Ishikawa (cell line): ENCODE data around the gene DCTN5.

Experiments
- CEBPB ChIP-seq: IDR thresholded peaks from 2 replicates; pipeline ENCODE4 v1.6.1; 2012
- CREB1 ChIP-seq: IDR thresholded peaks from 2 replicates; pipeline ENCODE4 v1.6.1; 2012; ENCODE audit warnings: low read depth
- EGR1 ChIP-seq: IDR thresholded peaks from 2 replicates; pipeline ENCODE4 v1.6.1; 2012
- EP300 ChIP-seq: IDR thresholded peaks from 2 replicates; pipeline ENCODE4 v1.6.1; 2012; ENCODE audit warnings: borderline replicate concordance
- FOXM1 ChIP-seq: IDR thresholded peaks from 2 replicates; pipeline ENCODE4 v1.6.1; 2012; ENCODE audit warnings: low read depth, borderline replicate concordance
- NFIC ChIP-seq: IDR thresholded peaks from 2 replicates; pipeline ENCODE4 v1.6.1; 2012
- RAD21 ChIP-seq: IDR thresholded peaks from 2 replicates; pipeline ENCODE4 v1.6.1; 2012; ENCODE audit warnings: low read depth
- TAF1 ChIP-seq: IDR thresholded peaks from 2 replicates; pipeline ENCODE4 v1.6.1; 2012; ENCODE audit warnings: low read depth, mild to moderate bottlenecking
- TCF12 ChIP-seq: IDR thresholded peaks from 2 replicates; pipeline ENCODE4 v1.6.1; 2012; ENCODE audit warnings: low read depth
- TEAD4 ChIP-seq: IDR thresholded peaks from 2 replicates; pipeline ENCODE4 v1.6.1; 2012
- YY1 ChIP-seq: IDR thresholded peaks from 2 replicates; pipeline ENCODE4 v1.6.1; 2012; ENCODE audit warnings: low read depth
- ZBTB7A ChIP-seq: IDR thresholded peaks from 2 replicates; pipeline ENCODE4 v1.6.1; 2012; ENCODE audit warnings: low read depth
- TF ChIP-seq, protein P1 (sequence below): IDR thresholded peaks from 2 replicates; pipeline ENCODE4 v1.6.1; 2012; ENCODE audit warnings: low read depth, mild to moderate bottlenecking
- TF ChIP-seq, protein P2 (sequence below): IDR thresholded peaks from 2 replicates; pipeline ENCODE4 v1.6.1; 2012
- TF ChIP-seq, protein P3 (sequence below): IDR thresholded peaks from 2 replicates; pipeline ENCODE4 v1.6.1; 2012

DCTN5 gene

DNA sequence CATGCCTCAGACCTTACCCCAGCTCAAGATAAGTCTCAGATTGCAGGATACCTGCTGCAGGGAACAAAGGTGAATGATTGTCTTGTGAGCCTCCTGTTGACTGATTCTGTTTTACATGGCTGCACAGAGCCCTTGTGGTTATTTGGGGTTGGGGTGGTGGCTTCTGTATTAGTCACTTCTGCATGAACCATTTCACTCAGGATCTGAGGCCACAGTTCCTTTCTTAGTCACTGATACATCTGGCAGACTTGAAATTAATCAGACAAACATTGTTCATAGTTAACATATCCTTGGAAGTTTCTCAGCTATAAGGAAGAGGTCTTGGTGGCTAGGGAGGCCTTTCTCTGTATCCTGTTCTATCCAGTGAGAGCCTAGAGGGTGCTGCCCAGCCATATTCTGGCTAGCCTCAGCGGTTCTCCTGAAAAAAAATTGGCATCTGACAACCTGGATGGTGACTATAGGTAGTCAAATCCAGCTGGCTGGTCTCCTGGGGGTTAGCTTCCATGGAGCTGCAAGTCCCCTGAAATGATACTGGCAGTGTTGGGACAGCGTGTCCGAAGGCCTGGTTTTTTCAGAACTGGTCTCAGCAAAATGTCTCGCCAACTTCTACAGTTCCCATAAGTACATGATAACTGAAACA is 29.0 kb downstream of the DCTN5 start:
- TF ChIP-seq, protein P1, sequence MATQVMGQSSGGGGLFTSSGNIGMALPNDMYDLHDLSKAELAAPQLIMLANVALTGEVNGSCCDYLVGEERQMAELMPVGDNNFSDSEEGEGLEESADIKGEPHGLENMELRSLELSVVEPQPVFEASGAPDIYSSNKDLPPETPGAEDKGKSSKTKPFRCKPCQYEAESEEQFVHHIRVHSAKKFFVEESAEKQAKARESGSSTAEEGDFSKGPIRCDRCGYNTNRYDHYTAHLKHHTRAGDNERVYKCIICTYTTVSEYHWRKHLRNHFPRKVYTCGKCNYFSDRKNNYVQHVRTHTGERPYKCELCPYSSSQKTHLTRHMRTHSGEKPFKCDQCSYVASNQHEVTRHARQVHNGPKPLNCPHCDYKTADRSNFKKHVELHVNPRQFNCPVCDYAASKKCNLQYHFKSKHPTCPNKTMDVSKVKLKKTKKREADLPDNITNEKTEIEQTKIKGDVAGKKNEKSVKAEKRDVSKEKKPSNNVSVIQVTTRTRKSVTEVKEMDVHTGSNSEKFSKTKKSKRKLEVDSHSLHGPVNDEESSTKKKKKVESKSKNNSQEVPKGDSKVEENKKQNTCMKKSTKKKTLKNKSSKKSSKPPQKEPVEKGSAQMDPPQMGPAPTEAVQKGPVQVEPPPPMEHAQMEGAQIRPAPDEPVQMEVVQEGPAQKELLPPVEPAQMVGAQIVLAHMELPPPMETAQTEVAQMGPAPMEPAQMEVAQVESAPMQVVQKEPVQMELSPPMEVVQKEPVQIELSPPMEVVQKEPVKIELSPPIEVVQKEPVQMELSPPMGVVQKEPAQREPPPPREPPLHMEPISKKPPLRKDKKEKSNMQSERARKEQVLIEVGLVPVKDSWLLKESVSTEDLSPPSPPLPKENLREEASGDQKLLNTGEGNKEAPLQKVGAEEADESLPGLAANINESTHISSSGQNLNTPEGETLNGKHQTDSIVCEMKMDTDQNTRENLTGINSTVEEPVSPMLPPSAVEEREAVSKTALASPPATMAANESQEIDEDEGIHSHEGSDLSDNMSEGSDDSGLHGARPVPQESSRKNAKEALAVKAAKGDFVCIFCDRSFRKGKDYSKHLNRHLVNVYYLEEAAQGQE: no peak
- TF ChIP-seq TCF12 (no peak), RAD21 (no peak), YY1 (no peak), EGR1 (no peak), TAF1 (no peak), CREB1 (no peak), EP300 (no peak), ZBTB7A (no peak), NFIC (no peak), TEAD4 (no peak), CEBPB (no peak), FOXM1 (no peak)
- TF ChIP-seq, protein P2, sequence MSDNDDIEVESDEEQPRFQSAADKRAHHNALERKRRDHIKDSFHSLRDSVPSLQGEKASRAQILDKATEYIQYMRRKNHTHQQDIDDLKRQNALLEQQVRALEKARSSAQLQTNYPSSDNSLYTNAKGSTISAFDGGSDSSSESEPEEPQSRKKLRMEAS: no peak
- TF ChIP-seq, protein P3, sequence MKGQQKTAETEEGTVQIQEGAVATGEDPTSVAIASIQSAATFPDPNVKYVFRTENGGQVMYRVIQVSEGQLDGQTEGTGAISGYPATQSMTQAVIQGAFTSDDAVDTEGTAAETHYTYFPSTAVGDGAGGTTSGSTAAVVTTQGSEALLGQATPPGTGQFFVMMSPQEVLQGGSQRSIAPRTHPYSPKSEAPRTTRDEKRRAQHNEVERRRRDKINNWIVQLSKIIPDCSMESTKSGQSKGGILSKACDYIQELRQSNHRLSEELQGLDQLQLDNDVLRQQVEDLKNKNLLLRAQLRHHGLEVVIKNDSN: no peak

DNA sequence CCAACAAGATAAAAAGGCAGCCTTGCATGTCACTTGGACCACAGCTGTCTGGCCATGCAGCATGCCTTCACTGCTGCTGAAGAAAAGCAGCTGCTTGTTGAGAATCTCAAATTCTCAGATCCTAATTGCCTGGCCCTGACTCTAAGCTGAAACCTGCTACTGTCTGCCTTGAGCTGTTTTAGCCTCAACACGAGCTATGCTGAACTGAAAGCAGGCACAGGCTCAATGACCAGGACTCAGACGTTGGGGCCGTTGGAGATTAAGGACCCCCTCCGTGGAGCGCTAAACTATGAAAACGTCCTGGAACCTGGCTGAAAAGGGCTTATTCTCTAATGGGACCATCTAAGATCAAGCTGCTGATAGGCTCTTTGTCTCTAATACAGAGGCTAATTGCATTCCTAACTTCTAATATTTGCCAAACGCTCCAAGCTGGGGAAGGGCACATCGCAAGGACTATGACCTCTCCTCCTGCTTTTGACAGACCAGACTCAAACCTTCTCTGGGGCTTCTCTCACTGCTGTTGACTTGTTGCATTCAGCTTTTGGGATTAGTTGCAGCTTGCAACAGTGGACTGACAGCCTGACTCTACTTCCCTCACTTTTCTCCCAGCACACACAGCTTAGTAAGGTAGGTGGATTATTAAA is 32.8 kb downstream of the DCTN5 start:
- TF ChIP-seq NFIC: no peak
- TF ChIP-seq, protein P3: no peak
- TF ChIP-seq FOXM1: no peak
- no peak for TF ChIP-seq TAF1
- no peak for TF ChIP-seq TEAD4
- TF ChIP-seq CREB1: no peak
- TF ChIP-seq, protein P1: no peak
- no peak for TF ChIP-seq EP300
- no peak for TF ChIP-seq EGR1
- no peak for TF ChIP-seq ZBTB7A
- no peak for TF ChIP-seq YY1
- no peak for TF ChIP-seq TCF12
- TF ChIP-seq, protein P2: no peak
- TF ChIP-seq RAD21: no peak

DNA sequence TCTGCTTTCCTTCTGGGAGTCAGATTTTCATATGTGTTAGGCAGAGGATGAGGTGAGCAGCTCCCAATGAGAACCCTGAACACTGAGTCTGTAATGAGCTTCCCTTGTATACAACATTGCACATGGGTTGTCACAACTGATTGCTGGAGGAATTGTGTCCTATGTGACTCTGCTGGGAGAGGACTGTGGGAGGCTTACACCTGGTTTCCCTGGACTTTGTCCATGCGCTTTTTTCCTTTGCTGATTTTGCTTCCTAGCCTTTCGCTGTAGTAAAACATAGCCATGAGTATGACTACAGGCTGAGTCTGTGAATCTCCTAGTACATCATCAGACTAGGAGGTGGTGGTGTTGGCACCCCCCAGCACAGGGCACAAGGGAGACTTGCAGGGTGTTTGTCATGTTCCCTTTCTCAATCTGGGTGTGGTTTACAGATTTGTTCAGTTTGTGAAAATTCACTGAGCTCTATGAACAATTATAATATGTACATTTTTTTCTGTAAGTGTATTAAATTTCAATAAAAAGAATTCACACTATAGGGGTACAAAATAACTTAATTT is 35.7 kb downstream of the DCTN5 start:
- TF ChIP-seq TCF12: no peak
- TF ChIP-seq, protein P1: no peak
- no peak for TF ChIP-seq FOXM1
- no peak for TF ChIP-seq CEBPB
- no peak for TF ChIP-seq TEAD4
- TF ChIP-seq, protein P3: no peak
- TF ChIP-seq RAD21: no peak
- TF ChIP-seq ZBTB7A: no peak
- no peak for TF ChIP-seq CREB1
- TF ChIP-seq TAF1: no peak
- no peak for TF ChIP-seq EGR1
- no peak for TF ChIP-seq YY1
- TF ChIP-seq NFIC: no peak
- no peak for TF ChIP-seq EP300
- TF ChIP-seq, protein P2: no peak
